ENCODE results near the gene AAK1. TPM values are rescaled to one million over a fixed set of nuclear protein-coding genes. Genes with fewer than 3 reads are reported as not detected.

AAK1 gene
- total RNA-seq (2022): 75.8 and 108 TPM in 2 replicates
- percentile 91 among the genes with signal in this experiment for Bru-seq, nascent RNA
- percentile 87 among the genes with signal in this experiment for BruChase-seq, experiment 1, labeled RNA remaining after a 6-hour chase
- BruChase-seq, experiment 2, labeled RNA remaining after a 2-hour chase: percentile 86 among the genes with signal in this experiment
- long read RNA-seq, transcript AAK1-208 (2 exons, 453 nt): major isoform, 19 of 35 reads
- long read RNA-seq, partial matches to known transcripts: 0 of 35 reads
- long read RNA-seq, other reads (novel, unspliced or antisense): 16 of 35 reads

GRCh38 chr2:69643602-69644505 is at the start of gene AAK1:
AAK1 (minus strand) TSS chr2:69643739; CDS start chr2:69643040, 699 bp downstream.
- ChIA-PET CTCF (interaction anchor here (0.7 to 2.6 kb wide), 9 partner anchors 9 to 174 kb away, joined by 3 to 9 read pairs (median 3); no protein-coding TSS in a partner anchor), POLR2A (interaction anchor here (0.6 to 5.5 kb wide), 26 partner anchors 9 to 1391 kb away, joined by 3 to 55 read pairs (median 4); partner anchors contain the start of genes ANXA4 and NFU1)
- peaks cover 17% of the 10 kb centered on the region for H3K36me3 Mint-ChIP-seq (ENCODE audit: insufficient read depth, unreplicated experiment)
- peak within 1 kb of the TSS; percentile 73 for H3K4me3 Mint-ChIP-seq (ENCODE audit: unreplicated experiment)
- no peaks in the 10 kb centered on the region for H3K9me3 Mint-ChIP-seq (ENCODE audit: unreplicated experiment)
- no TSS peak for BruUV-seq (replicated peaks)
- TF ChIP-seq CTCF (IDR thresholded peaks at IDR 0.05; ENCODE audit: unreplicated experiment): no peak
- no peaks in the 10 kb centered on the region for H3K27me3 Mint-ChIP-seq (ENCODE audit: insufficient read depth, unreplicated experiment)
- DNase-seq (ENCODE audit: unreplicated experiment): peak; percentile 86
- peak within 1 kb of the TSS; percentile 74 for H3K27ac Mint-ChIP-seq (ENCODE audit: low read depth, unreplicated experiment)
- intact Hi-C loops (cut with micrococcal nuclease): loop anchor here (1.0 to 5.0 kb wide), 3 partner anchors 70 to 207 kb away; partner anchors contain the start of gene NFU1
- H3K4me1 Mint-ChIP-seq (ENCODE audit: insufficient read depth, unreplicated experiment): peaks cover 48% of the 10 kb centered on the region

DNA sequence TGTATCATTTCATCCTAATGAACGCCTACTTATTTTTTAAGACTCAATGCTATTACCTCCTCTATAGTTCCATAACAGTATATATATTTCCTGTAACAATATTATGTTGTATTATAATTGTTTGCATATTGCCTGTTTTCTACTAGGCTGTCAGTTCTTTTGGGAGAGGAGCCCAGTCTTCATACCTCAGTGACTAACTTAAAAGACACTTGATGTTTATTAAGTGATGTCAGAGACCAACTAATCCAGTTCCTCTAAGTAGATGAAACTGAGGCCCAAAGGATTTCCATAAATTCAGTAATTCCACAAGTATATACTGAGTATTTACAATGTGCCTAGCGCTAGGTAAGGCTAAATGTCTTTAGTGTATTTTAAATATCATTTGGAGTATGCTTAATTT is 48.9 kb upstream of the AAK1 start:
- no TSS peak for BruUV-seq (replicated peaks)
- POLR2A ChIA-PET: no interaction called here
- no peak overlapping the region for H3K27ac Mint-ChIP-seq (ENCODE audit: low read depth, unreplicated experiment)

GRCh38 chr2:69689969-69690368 is 46.4 kb upstream of the AAK1 start:
- intact Hi-C loops (cut with micrococcal nuclease): no loop called here
- POLR2A ChIA-PET: no interaction called here
- H3K27ac Mint-ChIP-seq (ENCODE audit: low read depth, unreplicated experiment): no peak overlapping the region
- no TSS peak for BruUV-seq (replicated peaks)
- no peaks in the 10 kb centered on the region for H3K4me1 Mint-ChIP-seq (ENCODE audit: insufficient read depth, unreplicated experiment)
- CTCF ChIA-PET: no interaction called here
- H3K9me3 Mint-ChIP-seq (ENCODE audit: unreplicated experiment): no peaks in the 10 kb centered on the region
- DNase-seq (ENCODE audit: unreplicated experiment): no peak
- H3K27me3 Mint-ChIP-seq (ENCODE audit: insufficient read depth, unreplicated experiment): no peaks in the 10 kb centered on the region
- H3K36me3 Mint-ChIP-seq (ENCODE audit: insufficient read depth, unreplicated experiment): no peaks in the 10 kb centered on the region
- H3K4me3 Mint-ChIP-seq (ENCODE audit: unreplicated experiment): no peak overlapping the region
- no peak for TF ChIP-seq CTCF (IDR thresholded peaks at IDR 0.05; ENCODE audit: unreplicated experiment)

More for the DNA sequence above, 48.9 kb upstream of the AAK1 start:
- no peak for TF ChIP-seq CTCF (IDR thresholded peaks at IDR 0.05; ENCODE audit: unreplicated experiment)
- no peak for DNase-seq (ENCODE audit: unreplicated experiment)
- H3K27me3 Mint-ChIP-seq (ENCODE audit: insufficient read depth, unreplicated experiment): no peaks in the 10 kb centered on the region
- CTCF ChIA-PET: no interaction called here
- no peaks in the 10 kb centered on the region for H3K9me3 Mint-ChIP-seq (ENCODE audit: unreplicated experiment)
- intact Hi-C loops (cut with micrococcal nuclease): no loop called here
- H3K36me3 Mint-ChIP-seq (ENCODE audit: insufficient read depth, unreplicated experiment): no peaks in the 10 kb centered on the region
- H3K4me1 Mint-ChIP-seq (ENCODE audit: insufficient read depth, unreplicated experiment): peaks cover 6% of the 10 kb centered on the region
- H3K4me3 Mint-ChIP-seq (ENCODE audit: unreplicated experiment): no peak overlapping the region

GRCh38 chr2:69689466-69689865 is 45.9 kb upstream of the AAK1 start:
- intact Hi-C loops (cut with micrococcal nuclease): no loop called here
- POLR2A ChIA-PET: no interaction called here

More at GRCh38 chr2:69689466-69689865, 45.9 kb upstream of the AAK1 start:
- BruUV-seq (replicated peaks): no TSS peak
- Mint-ChIP-seq H3K4me3 (ENCODE audit: unreplicated experiment) (no peak overlapping the region), H3K27me3 (ENCODE audit: insufficient read depth, unreplicated experiment) (no peaks in the 10 kb centered on the region), H3K27ac (ENCODE audit: low read depth, unreplicated experiment) (no peak overlapping the region), H3K36me3 (ENCODE audit: insufficient read depth, unreplicated experiment) (no peaks in the 10 kb centered on the region), H3K9me3 (ENCODE audit: unreplicated experiment) (no peaks in the 10 kb centered on the region), H3K4me1 (ENCODE audit: insufficient read depth, unreplicated experiment) (no peaks in the 10 kb centered on the region)
- no peak for DNase-seq (ENCODE audit: unreplicated experiment)
- TF ChIP-seq CTCF (IDR thresholded peaks at IDR 0.05; ENCODE audit: unreplicated experiment): no peak
- CTCF ChIA-PET: no interaction called here

Data from MCF 10A (cell line).